Measurements from ENCODE around the gene FAM219A. TPM values are rescaled to one million over a fixed set of nuclear protein-coding genes. Genes with fewer than 3 reads are reported as not detected.
A peak's percentile ranks its signal among the peaks of the same experiment; 100 is the strongest.

Gene FAM219A
- total and polyA plus RNA-seq, 7 donors, result 3.0 to 10.2 (median 7.9) TPM

GRCh38 chr9:34505370-34506120, 47.2 kb upstream of the FAM219A start:
- Histone ChIP-seq H3K36me3 (no peaks in the 10 kb centered on the region), H3K27ac (no peak overlapping the region), H3K4me3 (no peak overlapping the region), H3K27me3 (no peaks in the 10 kb centered on the region), H3K9me3 (no peaks in the 10 kb centered on the region), H3K4me1 (peaks cover 0 to 29% (median 25%) of the 10 kb centered on the region in 4 donors)
- 80 to 87% methylated on average over 5 of the region's 5 CpGs for WGBS, 2 donors
- no peak for TF ChIP-seq POLR2AphosphoS5 (IDR thresholded peaks at IDR 0.05)
- TF ChIP-seq POLR2A (IDR thresholded peaks at IDR 0.05), result no peak
- TF ChIP-seq CTCF (IDR thresholded peaks at IDR 0.05), result no peak
- TF ChIP-seq EP300 (IDR thresholded peaks at IDR 0.05), result no peak
- DNase-seq, result peak; percentile 32
- intact Hi-C loops (cut with DNase I), result no loop called here

- H3K4me1 ChIP-seq, result peaks cover 0 to 29% (median 25%) of the 10 kb centered on the region in 4 donors
- no peak overlapping the region for H3K4me3 ChIP-seq
- H3K36me3 ChIP-seq, result no peaks in the 10 kb centered on the region
- intact Hi-C loops (cut with DNase I), result loop anchor here (5.0 kb wide), 2 partner anchors 46 to 171 kb away; partner anchors contain the start of genes DNAI1 and FAM219A
- no peak overlapping the region for H3K27ac ChIP-seq
- no peaks in the 10 kb centered on the region for H3K27me3 ChIP-seq
- H3K9me3 ChIP-seq, result no peaks in the 10 kb centered on the region
- DNase-seq, result peak; percentile 7
- no peak for TF ChIP-seq POLR2A (IDR thresholded peaks at IDR 0.05)
- no peak for TF ChIP-seq CTCF (IDR thresholded peaks at IDR 0.05)
- no peak for TF ChIP-seq POLR2AphosphoS5 (IDR thresholded peaks at IDR 0.05)
- TF ChIP-seq EP300 (IDR thresholded peaks at IDR 0.05), result no peak
Observed at GRCh38 chr9:34503406-34503805, 45.0 kb upstream of the FAM219A start.

GRCh38 chr9:34502891-34503290, 44.5 kb upstream of the FAM219A start:
- no peak for DNase-seq
- TF ChIP-seq POLR2AphosphoS5 (IDR thresholded peaks at IDR 0.05) (no peak), EP300 (IDR thresholded peaks at IDR 0.05) (no peak), POLR2A (IDR thresholded peaks at IDR 0.05) (no peak)
- Histone ChIP-seq H3K27ac (peak overlapping the region in 3 of 4 donors; percentile 35 to 67 (median 51)), H3K9me3 (no peaks in the 10 kb centered on the region), H3K27me3 (no peaks in the 10 kb centered on the region), H3K36me3 (no peaks in the 10 kb centered on the region), H3K4me1 (peaks cover 0 to 29% (median 25%) of the 10 kb centered on the region in 4 donors), H3K4me3 (no peak overlapping the region)
- WGBS, 2 donors, result 75 to 77% methylated on average over 6 of the region's 6 CpGs
- intact Hi-C loops (cut with DNase I), result loop anchor here (5.0 kb wide), 2 partner anchors 46 to 171 kb away; partner anchors contain the start of genes DNAI1 and FAM219A

DNA sequence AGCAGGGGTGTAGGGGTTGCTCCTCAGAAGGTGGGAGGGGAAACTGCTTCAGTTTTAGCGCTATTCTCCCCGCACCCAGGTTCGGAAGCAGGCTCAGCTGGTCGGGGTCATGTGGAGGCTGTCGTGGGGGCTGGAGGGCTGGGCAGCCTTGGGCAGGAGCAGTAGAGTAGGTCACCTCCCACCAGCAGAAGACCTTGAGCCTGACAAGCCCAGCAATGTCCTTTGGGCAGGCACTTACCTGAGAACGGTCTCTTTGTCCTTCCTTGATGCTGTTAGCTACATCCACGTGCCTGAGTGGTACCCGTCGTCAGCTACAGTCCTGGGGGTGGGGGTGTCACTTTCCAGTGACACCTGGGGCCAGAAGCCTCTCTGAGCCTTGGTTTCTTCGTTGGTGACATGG, 44.1 kb upstream of the FAM219A start:
- Histone ChIP-seq H3K4me3 (no peak overlapping the region), H3K9me3 (no peaks in the 10 kb centered on the region), H3K27me3 (no peaks in the 10 kb centered on the region), H3K36me3 (no peaks in the 10 kb centered on the region), H3K4me1 (peaks cover 0 to 29% (median 25%) of the 10 kb centered on the region in 4 donors), H3K27ac (peak overlapping the region in 3 of 4 donors; percentile 35 to 67 (median 51))
- TF ChIP-seq CTCF (IDR thresholded peaks at IDR 0.05) (no peak), POLR2AphosphoS5 (IDR thresholded peaks at IDR 0.05) (no peak)
- intact Hi-C loops (cut with DNase I), result loop anchor here (5.0 kb wide), 2 partner anchors 45 to 170 kb away; partner anchors contain the start of genes DNAI1 and FAM219A
- 63 to 68% methylated on average over 10 of the region's 10 CpGs for whole genome bisulfite sequencing, 2 donors
- no peak for DNase-seq

DNA sequence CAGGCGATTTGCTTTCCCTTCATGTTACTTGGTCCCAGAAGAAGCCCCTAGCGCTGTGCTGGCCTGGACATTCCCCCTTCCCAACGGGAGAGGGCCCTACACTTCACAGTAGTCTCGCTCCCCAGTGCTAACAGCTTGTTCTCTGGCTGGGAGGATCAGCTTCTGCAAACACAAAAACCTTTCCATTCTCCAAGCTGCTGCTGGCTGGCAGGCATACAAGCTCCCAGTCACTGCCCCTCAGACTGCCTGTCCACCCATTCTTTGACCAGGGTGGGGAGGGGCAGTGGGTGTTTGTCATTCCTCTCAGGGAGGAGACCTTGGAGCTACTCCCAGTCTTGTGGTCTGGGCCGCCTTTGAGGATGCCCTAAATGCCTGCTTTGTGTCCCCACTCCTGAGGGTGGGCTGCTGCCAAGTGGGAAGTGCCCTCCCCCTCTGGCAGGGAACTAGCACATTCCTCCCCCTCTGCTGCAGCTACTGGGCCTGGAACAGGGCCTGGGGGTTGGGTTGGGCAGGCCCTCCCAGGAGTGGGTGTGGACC, 43.6 kb upstream of the FAM219A start:
- peaks cover 0 to 29% (median 25%) of the 10 kb centered on the region in 4 donors for H3K4me1 ChIP-seq
- H3K4me3 ChIP-seq, result no peak overlapping the region
- no peaks in the 10 kb centered on the region for H3K36me3 ChIP-seq
- peak overlapping the region in 3 of 4 donors; percentile 35 to 67 (median 51) for H3K27ac ChIP-seq
- H3K27me3 ChIP-seq, result no peaks in the 10 kb centered on the region
- DNase-seq, result peak; percentile 89
- TF ChIP-seq POLR2A (IDR thresholded peaks at IDR 0.05), result no peak
- peak; percentile 18 to 51 (median 32) for TF ChIP-seq CTCF (IDR thresholded peaks at IDR 0.05)
- TF ChIP-seq EP300 (IDR thresholded peaks at IDR 0.05), result peak in 1 of 4 donors; percentile 23
- peak in 3 of 4 donors; percentile 28 to 77 (median 68) for TF ChIP-seq POLR2AphosphoS5 (IDR thresholded peaks at IDR 0.05)
- WGBS, 2 donors, result 37 to 43% methylated on average over 5 of the region's 5 CpGs
- intact Hi-C loops (cut with DNase I), result loop anchor here (2.0 to 5.0 kb wide), 6 partner anchors 45 to 170 kb away; partner anchors contain the start of genes DNAI1 and FAM219A
- H3K9me3 ChIP-seq, result no peaks in the 10 kb centered on the region
